Testis (tissue), 2 donors: ENCODE measurements around the gene INPP5A.

Source experiments
- CTCF ChIP-seq, 3 experiments: fragments of 450-650 bp in 2 of 3; fragments of 200-600 bp in 1 of 3; sonication (generic) in 1 of 3; IDR thresholded peaks; one replicate each; pipeline ENCODE4 v1.5.1; 2016 to 2019; ENCODE audit warnings: antibody characterized with exemption in 3 of 3, mild to moderate bottlenecking in 2 of 3, moderate library complexity in 1 of 3
- POLR2A ChIP-seq: fragments of 450-650 bp; IDR thresholded peaks from one replicate; pipeline ENCODE4 v1.6.1; 2017; ENCODE audit warnings: antibody characterized with exemption, mild to moderate bottlenecking, moderate library complexity

GRCh38 chr10:132662186-132662920, 124.8 kb downstream of the INPP5A start:
- TF ChIP-seq POLR2A = no peak
- TF ChIP-seq CTCF (IDR thresholded peaks at IDR 0.05) = no peak
